SK-N-SH treated with all-trans-retinoic acid at 6 μM for 48 hours (cell line): ENCODE measurements around the gene SLC22A5.

Source experiments
- ATAC-seq: fragments of 200-7000 bp; cut with Tn5 transposase; 3 replicates; pipeline ENCODE4 v1.9.1; 2020; ENCODE audit warnings: mild to moderate bottlenecking, moderate library complexity
- ARNTL ChIP-seq: fragments of 450-650 bp; formaldehyde crosslinking; IDR thresholded peaks from 2 replicates; pipeline ENCODE4 v1.5.0; 2020; ENCODE audit warnings: low read depth, mild to moderate bottlenecking, moderate library complexity, borderline replicate concordance
- BACH2 ChIP-seq: fragments of 250-450 bp; sonication (Bioruptor Pico); IDR thresholded peaks from 2 replicates; pipeline ENCODE4 v1.9.0; 2021; ENCODE audit warnings: mild to moderate bottlenecking, borderline replicate concordance
- CSRNP3 ChIP-seq: fragments of 250-450 bp; sonication (Bioruptor Pico); IDR thresholded peaks from 2 replicates; pipeline ENCODE4 v1.5.1; 2021; ENCODE audit warnings: mild to moderate bottlenecking, moderate library complexity
- ESRRG ChIP-seq: fragments of 250-450 bp; sonication (Bioruptor Pico); IDR thresholded peaks from 2 replicates; pipeline ENCODE4 v1.6.1; 2021; ENCODE audit warnings: mild to moderate bottlenecking
- ISL1 ChIP-seq: fragments of 250-450 bp; sonication (Bioruptor Pico); IDR thresholded peaks from 2 replicates; pipeline ENCODE4 v2.1.2; 2022; ENCODE audit warnings: mild to moderate bottlenecking, moderate library complexity
- PPARA ChIP-seq: fragments of 250-450 bp; sonication (Bioruptor Pico); IDR thresholded peaks from 2 replicates; pipeline ENCODE4 v1.5.0; 2020; ENCODE audit warnings: mild to moderate bottlenecking, borderline replicate concordance
- RARB ChIP-seq: fragments of 250-450 bp; sonication (Bioruptor Pico); IDR thresholded peaks from 2 replicates; pipeline ENCODE4 v1.8.0; 2021; ENCODE audit warnings: mild to moderate bottlenecking, moderate library complexity
- SNAI2 ChIP-seq: fragments of 250-450 bp; sonication (Bioruptor Pico); IDR thresholded peaks from 2 replicates; pipeline ENCODE4 v1.5.0; 2020; ENCODE audit warnings: mild to moderate bottlenecking, moderate library complexity
- TCF4 ChIP-seq: fragments of 250-450 bp; sonication (Bioruptor Pico); IDR thresholded peaks from 2 replicates; pipeline ENCODE4 v1.8.0; 2021; ENCODE audit warnings: mild to moderate bottlenecking, moderate library complexity, borderline replicate concordance
- TOX ChIP-seq: fragments of 250-450 bp; sonication (Bioruptor Pico); IDR thresholded peaks from 2 replicates; pipeline ENCODE4 v1.8.0; 2021; ENCODE audit warnings: mild to moderate bottlenecking, moderate library complexity, borderline replicate concordance
- TSHZ2 ChIP-seq: fragments of 250-450 bp; sonication (Bioruptor Pico); IDR thresholded peaks from 2 replicates; pipeline ENCODE4 v1.5.0; 2020; ENCODE audit warnings: mild to moderate bottlenecking, moderate library complexity
- ZC3H10 ChIP-seq: fragments of 250-450 bp; sonication (Bioruptor Pico); IDR thresholded peaks from 2 replicates; pipeline ENCODE4 v1.5.1; 2021; ENCODE audit warnings: mild to moderate bottlenecking, moderate library complexity
- ZFP30 ChIP-seq: fragments of 450-650 bp; formaldehyde crosslinking; IDR thresholded peaks from 2 replicates; pipeline ENCODE4 v1.5.0; 2022; ENCODE audit warnings: mild to moderate bottlenecking, moderate library complexity
- ZNF565 ChIP-seq: fragments of 450-650 bp; formaldehyde crosslinking; conservative IDR thresholded peaks from 2 replicates; pipeline ENCODE4 v1.5.0; 2020; ENCODE audit warnings: low read depth, mild to moderate bottlenecking, moderate library complexity
- ZNF8 ChIP-seq: fragments of 450-650 bp; formaldehyde crosslinking; IDR thresholded peaks from 2 replicates; pipeline ENCODE4 v1.5.0; 2020; ENCODE audit warnings: mild to moderate bottlenecking, moderate library complexity
- TF ChIP-seq, protein P1 (sequence below): fragments of 250-450 bp; sonication (Bioruptor Pico); IDR thresholded peaks from 2 replicates; pipeline ENCODE4 v1.8.0; 2020; ENCODE audit warnings: mild to moderate bottlenecking, moderate library complexity, borderline replicate concordance
- TF ChIP-seq, protein P2 (sequence below): fragments of 250-450 bp; sonication (Bioruptor Pico); IDR thresholded peaks from 2 replicates; pipeline ENCODE4 v1.8.0; 2021; ENCODE audit warnings: low read depth, mild to moderate bottlenecking, moderate library complexity, borderline replicate concordance

SLC22A5 gene

DNA sequence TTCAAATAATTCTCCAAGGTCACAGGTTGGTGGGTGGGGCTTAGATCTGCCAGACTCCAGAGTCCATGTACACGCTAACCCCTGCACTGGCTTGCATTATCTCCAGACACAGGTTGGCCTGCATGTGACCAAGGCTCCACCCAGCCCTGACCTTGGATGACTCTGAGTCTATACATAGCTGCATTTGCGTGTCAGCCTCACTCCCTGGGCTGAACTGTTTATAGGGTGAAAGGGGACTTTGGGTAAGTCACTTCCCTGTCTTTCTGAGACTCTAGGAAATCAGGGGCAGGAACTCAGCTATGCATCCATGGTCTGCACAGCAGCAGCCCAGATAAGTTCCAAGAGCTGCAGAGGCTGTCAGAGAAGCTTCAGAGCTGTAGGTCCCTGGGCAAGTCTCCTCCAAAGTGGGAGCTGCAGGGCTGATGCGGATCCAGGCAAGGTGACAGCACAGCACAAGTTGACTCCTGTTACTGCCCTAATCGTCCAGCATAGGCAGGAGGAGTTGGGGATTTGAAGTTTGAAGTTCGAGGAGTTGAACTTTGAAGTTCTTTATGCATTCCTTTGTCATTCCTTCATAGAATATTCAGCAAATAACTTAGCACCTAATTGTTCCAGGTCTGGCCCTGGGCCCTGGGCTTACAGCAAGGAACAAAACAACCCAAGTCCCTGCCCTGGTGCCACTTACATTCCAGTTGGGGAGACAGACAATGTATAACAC, 53.4 kb downstream of the SLC22A5 start:
- TF ChIP-seq ESRRG (CRISPR knock-in tag) (no peak), TCF4 (no peak), BACH2 (CRISPR knock-in tag) (no peak), ISL1 (no peak), PPARA (CRISPR knock-in tag) (no peak), ZNF565 (no peak), ZNF8 (CRISPR knock-in tag) (no peak), TOX (CRISPR knock-in tag) (no peak), CSRNP3 (CRISPR knock-in tag) (no peak), TSHZ2 (CRISPR knock-in tag) (no peak), RARB (no peak), ARNTL (CRISPR knock-in tag) (no peak), ZC3H10 (CRISPR knock-in tag) (no peak)
- TF ChIP-seq, protein P1, sequence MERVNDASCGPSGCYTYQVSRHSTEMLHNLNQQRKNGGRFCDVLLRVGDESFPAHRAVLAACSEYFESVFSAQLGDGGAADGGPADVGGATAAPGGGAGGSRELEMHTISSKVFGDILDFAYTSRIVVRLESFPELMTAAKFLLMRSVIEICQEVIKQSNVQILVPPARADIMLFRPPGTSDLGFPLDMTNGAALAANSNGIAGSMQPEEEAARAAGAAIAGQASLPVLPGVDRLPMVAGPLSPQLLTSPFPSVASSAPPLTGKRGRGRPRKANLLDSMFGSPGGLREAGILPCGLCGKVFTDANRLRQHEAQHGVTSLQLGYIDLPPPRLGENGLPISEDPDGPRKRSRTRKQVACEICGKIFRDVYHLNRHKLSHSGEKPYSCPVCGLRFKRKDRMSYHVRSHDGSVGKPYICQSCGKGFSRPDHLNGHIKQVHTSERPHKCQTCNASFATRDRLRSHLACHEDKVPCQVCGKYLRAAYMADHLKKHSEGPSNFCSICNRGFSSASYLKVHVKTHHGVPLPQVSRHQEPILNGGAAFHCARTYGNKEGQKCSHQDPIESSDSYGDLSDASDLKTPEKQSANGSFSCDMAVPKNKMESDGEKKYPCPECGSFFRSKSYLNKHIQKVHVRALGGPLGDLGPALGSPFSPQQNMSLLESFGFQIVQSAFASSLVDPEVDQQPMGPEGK (CRISPR knock-in tag), result no peak
- TF ChIP-seq, protein P2, sequence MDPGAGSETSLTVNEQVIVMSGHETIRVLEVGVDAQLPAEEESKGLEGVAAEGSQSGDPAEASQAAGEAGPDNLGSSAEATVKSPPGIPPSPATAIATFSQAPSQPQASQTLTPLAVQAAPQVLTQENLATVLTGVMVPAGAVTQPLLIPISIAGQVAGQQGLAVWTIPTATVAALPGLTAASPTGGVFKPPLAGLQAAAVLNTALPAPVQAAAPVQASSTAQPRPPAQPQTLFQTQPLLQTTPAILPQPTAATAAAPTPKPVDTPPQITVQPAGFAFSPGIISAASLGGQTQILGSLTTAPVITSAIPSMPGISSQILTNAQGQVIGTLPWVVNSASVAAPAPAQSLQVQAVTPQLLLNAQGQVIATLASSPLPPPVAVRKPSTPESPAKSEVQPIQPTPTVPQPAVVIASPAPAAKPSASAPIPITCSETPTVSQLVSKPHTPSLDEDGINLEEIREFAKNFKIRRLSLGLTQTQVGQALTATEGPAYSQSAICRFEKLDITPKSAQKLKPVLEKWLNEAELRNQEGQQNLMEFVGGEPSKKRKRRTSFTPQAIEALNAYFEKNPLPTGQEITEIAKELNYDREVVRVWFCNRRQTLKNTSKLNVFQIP (CRISPR knock-in tag), result no peak
- ATAC-seq, result no peak

GRCh38 chr5:132423438-132423898, 54.0 kb downstream of the SLC22A5 start:
- TF ChIP-seq TSHZ2 (CRISPR knock-in tag) (no peak), ISL1 (no peak), ZNF8 (CRISPR knock-in tag) (no peak), SNAI2 (CRISPR knock-in tag) (no peak), ZFP30 (CRISPR knock-in tag) (no peak)
- TF ChIP-seq, protein P1 (CRISPR knock-in tag), result no peak
- TF ChIP-seq, protein P2 (CRISPR knock-in tag), result no peak
- ATAC-seq, result no peak
